WTC11 (cell line): ENCODE data around the gene GCK.

Source experiments
- AFF4 ChIP-seq: sonication (generic); formaldehyde crosslinking; IDR thresholded peaks from 2 replicates; pipeline ENCODE4 v1.8.1; 2023; ENCODE audit warnings: mild to moderate bottlenecking, missing genetic modification reagents, borderline replicate concordance
- ARID4B ChIP-seq: sonication (generic); formaldehyde crosslinking; IDR thresholded peaks from 2 replicates; pipeline ENCODE4 v1.8.0; 2023; ENCODE audit warnings: missing genetic modification reagents, mild to moderate bottlenecking, borderline replicate concordance
- ATF2 ChIP-seq: sonication (generic); formaldehyde crosslinking; IDR thresholded peaks from 2 replicates; pipeline ENCODE4 v1.8.1; 2022; ENCODE audit warnings: low read depth, missing genetic modification reagents, borderline replicate concordance
- CREB1 ChIP-seq: sonication (generic); formaldehyde crosslinking; IDR thresholded peaks from 2 replicates; pipeline ENCODE4 v1.8.0; 2023; ENCODE audit warnings: mild to moderate bottlenecking, missing genetic modification reagents
- CTCF ChIP-seq: fragments of 200-600 bp; IDR thresholded peaks from 2 replicates; pipeline ENCODE4 v1.8.0; 2022; ENCODE audit warnings: antibody characterized with exemption
- E2F4 ChIP-seq: sonication (generic); formaldehyde crosslinking; IDR thresholded peaks from 2 replicates; pipeline ENCODE4 v1.8.1; 2022; ENCODE audit warnings: low read depth, mild to moderate bottlenecking, moderate library complexity, missing genetic modification reagents, borderline replicate concordance
- ELF4 ChIP-seq: sonication (generic); formaldehyde crosslinking; IDR thresholded peaks from 2 replicates; pipeline ENCODE4 v1.8.1; 2022; ENCODE audit warnings: low read depth, mild to moderate bottlenecking, moderate library complexity, missing genetic modification reagents
- FOXJ3 ChIP-seq: sonication (generic); formaldehyde crosslinking; IDR thresholded peaks from 2 replicates; pipeline ENCODE4 v1.9.0; 2021; ENCODE audit warnings: missing genetic modification reagents, mild to moderate bottlenecking, borderline replicate concordance
- NR2C2 ChIP-seq: sonication (generic); formaldehyde crosslinking; IDR thresholded peaks from 2 replicates; pipeline ENCODE4 v1.8.0; 2022; ENCODE audit warnings: mild to moderate bottlenecking, missing genetic modification reagents
- RELA ChIP-seq: sonication (generic); formaldehyde crosslinking; IDR thresholded peaks from 2 replicates; pipeline ENCODE4 v1.8.1; 2022; ENCODE audit warnings: missing genetic modification reagents, mild to moderate bottlenecking, borderline replicate concordance
- USF1 ChIP-seq: sonication (generic); formaldehyde crosslinking; IDR thresholded peaks from 2 replicates; pipeline ENCODE4 v1.8.0; 2022; ENCODE audit warnings: mild to moderate bottlenecking, missing genetic modification reagents
- ZNF138 ChIP-seq: sonication (generic); formaldehyde crosslinking; conservative IDR thresholded peaks from 2 replicates; pipeline ENCODE4 v1.8.1; 2022; ENCODE audit warnings: mild to moderate bottlenecking, moderate library complexity, missing genetic modification reagents
- ZNF671 ChIP-seq: fragments of 250-450 bp; sonication (Bioruptor Pico); IDR thresholded peaks from 2 replicates; pipeline ENCODE4 v1.8.0; 2021; ENCODE audit warnings: mild to moderate bottlenecking

- TF ChIP-seq CTCF (no peak), ARID4B (no peak), NR2C2 (no peak), ELF4 (no peak), ATF2 (no peak), AFF4 (CRISPR knock-in tag) (no peak), ZNF671 (no peak), E2F4 (CRISPR knock-in tag) (no peak), CREB1 (CRISPR knock-in tag) (no peak), ZNF138 (CRISPR knock-in tag) (no peak), FOXJ3 (CRISPR knock-in tag) (no peak), RELA (CRISPR knock-in tag) (no peak), USF1 (CRISPR knock-in tag) (no peak)
Observed at GRCh38 chr7:44172352-44172751, 16.9 kb downstream of the GCK start.
